AG04450 (cell line): ENCODE results near the gene TMEM272. TPM values are rescaled to one million over a fixed set of nuclear protein-coding genes. Genes with fewer than 3 reads are reported as not detected.

ENCODE experiments used
- CTCF ChIA-PET: fragments of 300-600, 350-600 bp; formaldehyde crosslinking; extraction: SDS; loops from one replicate; lab custom pipeline; 2022; ENCODE audit warnings: antibody characterized with exemption, inconsistent platforms; lab: Charles Lee
- POLR2A ChIA-PET: fragments of 350-600 bp; formaldehyde crosslinking; extraction: SDS; loops from one replicate; lab custom pipeline; 2021; ENCODE audit warnings: antibody characterized with exemption, inconsistent platforms; lab: Yijun Ruan, JAX
- DNase-seq: peaks from one replicate; pipeline ENCODE4 v3.0.0-alpha.2; 2011; ENCODE audit warnings: low read depth, low spot score
- H3K27ac ChIP-seq: one replicate; pipeline ENCODE4 v1.5.1; 2012; ENCODE audit warnings: low read depth, low read length, control low read depth
- H3K27me3 ChIP-seq: one replicate; pipeline ENCODE4 v1.6.0; 2012; ENCODE audit warnings: low read length; ENCODE audit not compliant: control insufficient read depth, insufficient read depth
- H3K4me3 ChIP-seq: 2 replicates; pipeline ENCODE4 v1.5.1; 2011; ENCODE audit warnings: mild to moderate bottlenecking, low read depth, low read length, control low read depth
- H3K9me3 ChIP-seq: 2 replicates; pipeline ENCODE4 v1.5.1; 2012; ENCODE audit warnings: low read length; ENCODE audit not compliant: control insufficient read depth, insufficient read depth
- CTCF ChIP-seq: IDR thresholded peaks from 2 replicates; pipeline ENCODE4 v1.5.1; 2011; ENCODE audit warnings: low read depth, low read length, control low read depth, inconsistent platforms
- polyA plus RNA-seq: library from polyadenylated mRNA; depleted of rRNA; stranded (reverse); fragments of >200 nt; gene quantifications from 2 replicates; pipeline ENCODE4 v1.2.3, GENCODE V29; 2011

Gene TMEM272
- polyA plus RNA-seq, 1 experiment: not detected

GRCh38 chr13:51873837-51874236 lies 28.9 kb upstream of the TMEM272 start:
- H3K9me3 ChIP-seq: no peaks in the 10 kb centered on the region
- DNase-seq: no peak
- POLR2A ChIA-PET: no interaction called here
- peaks cover 10% of the 10 kb centered on the region for H3K27me3 ChIP-seq
- H3K27ac ChIP-seq: no peak overlapping the region
- no peak for TF ChIP-seq CTCF
- CTCF ChIA-PET: no interaction called here
- no peak overlapping the region for H3K4me3 ChIP-seq

- Histone ChIP-seq H3K27ac (no peak overlapping the region), H3K9me3 (no peaks in the 10 kb centered on the region), H3K4me3 (no peak overlapping the region), H3K27me3 (peaks cover 10% of the 10 kb centered on the region)
- ChIA-PET CTCF (no interaction called here), POLR2A (no interaction called here)
- no peak for DNase-seq
- TF ChIP-seq CTCF: no peak
These were observed 28.3 kb upstream of the TMEM272 start for GRCh38 chr13:51873117-51873798.

- Histone ChIP-seq H3K9me3 (no peaks in the 10 kb centered on the region), H3K27ac (no peak overlapping the region), H3K4me3 (no peak overlapping the region), H3K27me3 (peaks cover 6% of the 10 kb centered on the region)
- ChIA-PET CTCF (no interaction called here), POLR2A (no interaction called here)
- no peak for DNase-seq
- no peak for TF ChIP-seq CTCF
These were observed 25.6 kb upstream of the TMEM272 start for GRCh38 chr13:51870616-51871015.

- Histone ChIP-seq H3K27me3 (peaks cover 3% of the 10 kb centered on the region), H3K27ac (no peak overlapping the region), H3K9me3 (no peaks in the 10 kb centered on the region), H3K4me3 (no peak overlapping the region)
- CTCF ChIA-PET: no interaction called here
- DNase-seq: no peak
- TF ChIP-seq CTCF: no peak
- POLR2A ChIA-PET: no interaction called here
These were observed 24.9 kb upstream of the TMEM272 start for GRCh38 chr13:51869916-51870315.

GRCh38 chr13:51867062-51867461 lies 22.1 kb upstream of the TMEM272 start:
- no peak for TF ChIP-seq CTCF
- CTCF ChIA-PET: no interaction called here
- no peak overlapping the region for H3K27ac ChIP-seq
- POLR2A ChIA-PET: no interaction called here
- H3K4me3 ChIP-seq: no peak overlapping the region
- H3K9me3 ChIP-seq: no peaks in the 10 kb centered on the region
- no peak for DNase-seq
- H3K27me3 ChIP-seq: peaks cover 2% of the 10 kb centered on the region
